Skeletal muscle tissue (tissue), 4 donors: ENCODE data around the gene HMGB3. TPM values are rescaled to one million over a fixed set of nuclear protein-coding genes. Genes with fewer than 3 reads are reported as not detected.

Experiments
- H3K27ac ChIP-seq: one replicate; pipeline ENCODE4 v1.7.0; 2013; ENCODE audit warnings: mild to moderate bottlenecking, low read depth, low read length, inconsistent platforms
- H3K27me3 ChIP-seq, 3 donors: one replicate each; pipeline ENCODE4 v1.7.0; 2013; ENCODE audit warnings: low read length in 3 of 3; ENCODE audit not compliant: control insufficient read depth in 3 of 3, insufficient read depth in 3 of 3
- H3K36me3 ChIP-seq, 3 donors: one replicate each; pipeline ENCODE4 v1.7.0; 2013; ENCODE audit warnings: low read length in 3 of 3; ENCODE audit not compliant: control insufficient read depth in 3 of 3, insufficient read depth in 3 of 3
- H3K4me1 ChIP-seq, 3 donors: one replicate each; pipeline ENCODE4 v1.7.0; 2013; ENCODE audit warnings: low read length in 3 of 3, mild to moderate bottlenecking in 3 of 3; ENCODE audit not compliant: control insufficient read depth in 3 of 3, insufficient read depth in 3 of 3
- H3K4me3 ChIP-seq, 3 donors: one replicate each; pipeline ENCODE4 v1.7.0; 2013; ENCODE audit warnings: low read length in 3 of 3
- H3K9ac ChIP-seq, 3 donors: one replicate each; pipeline ENCODE4 v1.7.0; 2013; ENCODE audit warnings: low read length in 3 of 3, mild to moderate bottlenecking in 3 of 3, moderate library complexity in 2 of 3, low read depth in 1 of 3
- H3K9me3 ChIP-seq, 3 donors: one replicate each; pipeline ENCODE4 v1.7.0; 2013; ENCODE audit warnings: low read length in 3 of 3; ENCODE audit not compliant: control insufficient read depth in 3 of 3
- total RNA-seq: library from RNA; depleted of rRNA; stranded (reverse); fragments of >200 nt; gene quantifications from one replicate; pipeline ENCODE4 v1.2.3, GENCODE V29; 2014
- donor health status: Osteomylitis.

Gene HMGB3
- total RNA-seq, 1 donor from 2014 or later = 10.4 TPM

DNA sequence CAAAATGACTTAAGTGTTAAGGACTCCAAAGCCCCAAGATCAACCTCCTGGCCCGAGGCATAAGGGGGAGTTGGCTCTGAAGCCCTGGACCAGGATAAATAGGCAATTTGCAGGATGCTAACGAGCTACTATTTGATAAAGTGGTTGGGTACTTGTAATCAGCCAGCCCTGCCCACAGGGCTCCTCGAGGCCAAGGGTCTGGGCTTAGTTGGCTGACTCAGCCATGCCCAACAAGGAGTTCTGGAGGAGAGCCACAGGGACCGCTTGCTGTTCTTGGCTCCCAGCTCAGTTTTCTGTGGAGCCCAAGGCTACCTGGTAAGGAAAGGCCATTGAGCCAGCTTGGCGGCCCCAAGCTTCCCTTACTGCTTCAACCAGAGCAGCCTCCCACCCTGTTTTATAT, 7.8 kb downstream of the HMGB3 start:
- H3K9me3 ChIP-seq = no peaks in the 10 kb centered on the region
- no peak overlapping the region for H3K9ac ChIP-seq
- H3K4me3 ChIP-seq = no peak overlapping the region
- no peak overlapping the region for H3K27ac ChIP-seq
- H3K27me3 ChIP-seq = peaks cover 0 to 3% (median 0%) of the 10 kb centered on the region in 3 donors
- no peaks in the 10 kb centered on the region for H3K36me3 ChIP-seq
- no peaks in the 10 kb centered on the region for H3K4me1 ChIP-seq

DNA sequence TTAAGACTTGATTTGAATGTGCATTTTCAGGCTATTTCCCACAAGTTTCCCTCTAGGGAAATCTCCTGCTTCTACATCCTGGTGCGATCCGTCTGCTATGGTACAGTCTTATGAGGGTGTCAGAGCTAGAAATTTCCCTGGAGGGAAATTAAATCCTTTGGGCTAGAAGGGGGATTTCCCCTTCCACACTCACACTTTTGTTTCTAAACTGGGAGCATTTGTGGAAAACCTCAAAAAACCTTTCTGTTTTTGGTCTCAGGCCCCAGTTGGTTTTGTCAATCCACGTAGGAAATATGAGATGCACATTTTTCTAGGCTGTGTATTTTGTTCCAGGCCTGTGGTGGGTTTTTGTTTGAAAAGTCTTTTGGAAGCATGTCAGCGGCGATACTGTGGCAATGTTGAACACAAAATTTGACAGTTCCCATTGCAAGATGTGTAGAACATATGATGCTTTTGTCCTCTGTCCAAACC, 17.8 kb downstream of the HMGB3 start:
- H3K4me1 ChIP-seq = no peaks in the 10 kb centered on the region
- no peak overlapping the region for H3K9ac ChIP-seq
- H3K4me3 ChIP-seq = no peak overlapping the region
- no peaks in the 10 kb centered on the region for H3K36me3 ChIP-seq
- no peaks in the 10 kb centered on the region for H3K27me3 ChIP-seq
- no peaks in the 10 kb centered on the region for H3K9me3 ChIP-seq
- H3K27ac ChIP-seq = no peak overlapping the region

DNA sequence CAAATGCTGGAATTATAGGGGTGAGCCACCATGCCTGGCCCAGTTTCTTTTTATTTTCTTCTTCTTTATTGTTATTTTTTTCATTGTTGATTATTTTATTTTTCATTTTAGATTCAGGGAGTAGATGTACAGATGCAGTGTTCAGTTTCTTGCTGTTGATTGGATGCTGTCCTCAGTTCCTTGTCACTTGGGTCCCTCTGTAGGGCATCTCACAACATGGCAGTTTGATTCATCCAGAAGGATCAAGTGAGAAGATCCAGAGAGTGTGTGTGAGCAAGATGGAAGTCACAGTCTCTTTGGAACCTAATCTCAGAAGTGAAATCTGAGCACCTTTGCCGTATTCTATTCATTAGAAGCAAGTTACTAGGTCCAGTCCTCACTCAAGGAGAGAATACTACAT, 20.9 kb downstream of the HMGB3 start:
- no peak overlapping the region for H3K9ac ChIP-seq
- H3K9me3 ChIP-seq = no peaks in the 10 kb centered on the region
- no peak overlapping the region for H3K4me3 ChIP-seq
- H3K4me1 ChIP-seq = no peaks in the 10 kb centered on the region
- no peaks in the 10 kb centered on the region for H3K27me3 ChIP-seq
- H3K36me3 ChIP-seq = no peaks in the 10 kb centered on the region
- no peak overlapping the region for H3K27ac ChIP-seq

DNA sequence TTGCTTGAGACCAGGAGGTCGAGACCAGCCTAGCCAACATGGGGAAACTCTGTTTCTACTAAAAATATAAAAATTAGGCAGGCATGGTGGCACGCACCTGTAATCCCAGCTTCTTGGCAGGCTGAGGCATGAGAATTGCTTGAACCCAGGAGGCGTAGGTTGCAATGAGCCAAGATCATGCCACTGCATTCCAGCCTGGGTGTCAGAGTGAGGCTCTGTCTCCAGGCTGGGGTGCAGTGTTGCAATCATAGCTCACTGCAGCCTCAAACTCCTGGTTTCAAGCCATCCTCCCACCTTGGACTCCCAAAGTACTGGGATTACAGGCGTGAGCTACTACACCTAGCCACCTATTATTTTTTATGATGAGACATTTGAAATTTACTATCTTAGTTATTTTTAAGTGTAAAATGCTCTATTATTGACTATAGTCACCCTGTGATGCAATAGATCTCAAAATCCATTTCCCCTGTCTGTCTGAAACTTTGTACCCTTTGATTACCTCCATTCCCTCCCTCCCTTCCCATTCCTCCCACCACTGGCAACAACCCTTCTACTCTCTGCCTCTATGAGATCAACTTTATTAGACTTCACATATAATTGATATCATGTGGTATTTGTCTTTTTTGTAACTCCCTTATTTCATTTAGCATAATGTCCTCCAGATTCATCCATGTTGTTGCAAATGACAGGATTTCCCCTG, 23.4 kb downstream of the HMGB3 start:
- no peaks in the 10 kb centered on the region for H3K9me3 ChIP-seq
- H3K9ac ChIP-seq = no peak overlapping the region
- no peak overlapping the region for H3K4me3 ChIP-seq
- no peak overlapping the region for H3K27ac ChIP-seq
- H3K27me3 ChIP-seq = no peaks in the 10 kb centered on the region
- H3K36me3 ChIP-seq = no peaks in the 10 kb centered on the region
- no peaks in the 10 kb centered on the region for H3K4me1 ChIP-seq

DNA sequence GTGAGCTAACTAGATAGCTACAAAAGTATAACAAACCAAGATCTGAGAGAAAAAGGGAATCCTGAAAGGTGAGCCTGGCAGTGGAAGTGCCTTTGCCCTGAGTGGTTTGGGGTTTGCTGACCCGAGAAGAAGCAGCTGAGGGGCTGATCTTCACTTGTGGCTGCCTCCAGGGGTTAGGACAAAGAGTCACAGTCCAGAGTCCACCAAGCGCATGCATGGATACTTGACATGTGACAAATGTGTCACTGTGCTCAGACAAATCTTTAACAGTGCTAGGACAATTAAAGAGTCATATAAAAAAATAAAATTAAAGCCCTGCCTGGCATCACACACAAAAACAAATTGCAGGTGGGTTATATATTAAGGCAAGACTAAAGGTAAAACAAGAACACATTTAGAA, 26.4 kb downstream of the HMGB3 start:
- Histone ChIP-seq H3K4me3 (no peak overlapping the region), H3K27ac (no peak overlapping the region), H3K4me1 (no peaks in the 10 kb centered on the region), H3K9ac (no peak overlapping the region), H3K9me3 (no peaks in the 10 kb centered on the region), H3K36me3 (no peaks in the 10 kb centered on the region), H3K27me3 (no peaks in the 10 kb centered on the region)

DNA sequence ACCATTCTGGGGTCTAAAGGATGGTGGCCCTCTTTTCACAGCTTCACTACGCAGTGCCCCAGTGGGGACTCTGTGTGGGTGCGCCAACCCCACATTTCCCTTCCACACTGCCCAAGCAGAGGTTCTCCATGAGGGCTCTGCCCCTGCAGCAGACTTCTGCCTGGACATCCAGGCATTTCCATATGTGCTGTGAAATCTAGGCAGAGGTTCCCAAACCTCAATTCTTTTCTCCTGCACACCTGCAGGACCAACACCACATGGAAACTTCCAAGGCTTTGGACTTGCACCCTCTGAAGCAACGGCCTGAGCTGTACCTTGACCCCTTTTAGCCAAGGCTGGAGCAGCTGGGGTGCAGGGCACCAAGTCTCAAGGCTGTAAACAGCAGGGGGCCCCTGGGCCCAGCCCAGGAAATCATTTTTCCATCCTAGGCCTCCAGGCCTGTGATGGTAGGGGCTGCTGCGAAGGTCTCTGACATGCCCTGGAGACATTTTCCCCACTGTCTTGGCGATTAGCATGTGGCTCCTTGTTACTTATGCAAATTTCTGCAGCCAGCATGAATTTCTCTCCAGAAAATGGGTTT, 30.1 kb downstream of the HMGB3 start:
- no peak overlapping the region for H3K27ac ChIP-seq

DNA sequence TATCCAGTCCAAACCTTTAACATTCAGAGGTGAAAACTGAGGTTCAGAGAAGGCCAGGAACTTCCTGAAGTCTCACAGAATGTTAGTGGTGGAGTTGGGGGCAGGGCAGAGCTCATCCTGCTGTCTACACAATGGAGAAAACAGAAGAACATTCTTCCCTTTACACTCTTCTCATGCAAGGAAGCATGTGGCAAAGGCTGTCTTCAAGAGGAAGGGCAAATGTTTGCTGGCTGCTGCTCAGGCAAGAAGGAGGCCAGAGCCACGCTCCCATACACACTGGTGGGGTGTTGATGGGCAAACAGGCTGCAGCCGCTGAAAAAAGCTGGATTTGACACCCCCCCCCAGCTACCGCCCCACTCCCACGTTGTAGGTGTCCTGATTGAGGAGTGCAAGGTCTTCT, 32.5 kb downstream of the HMGB3 start:
- no peaks in the 10 kb centered on the region for H3K27me3 ChIP-seq
- H3K9me3 ChIP-seq = no peaks in the 10 kb centered on the region
- no peak overlapping the region for H3K27ac ChIP-seq
- no peaks in the 10 kb centered on the region for H3K36me3 ChIP-seq
- no peak overlapping the region for H3K9ac ChIP-seq
- no peak overlapping the region for H3K4me3 ChIP-seq
- H3K4me1 ChIP-seq = no peaks in the 10 kb centered on the region

More for the DNA sequence above, 30.1 kb downstream of the HMGB3 start:
- no peaks in the 10 kb centered on the region for H3K9me3 ChIP-seq
- no peak overlapping the region for H3K4me3 ChIP-seq
- H3K9ac ChIP-seq = no peak overlapping the region
- no peaks in the 10 kb centered on the region for H3K36me3 ChIP-seq
- no peaks in the 10 kb centered on the region for H3K27me3 ChIP-seq
- no peaks in the 10 kb centered on the region for H3K4me1 ChIP-seq

DNA sequence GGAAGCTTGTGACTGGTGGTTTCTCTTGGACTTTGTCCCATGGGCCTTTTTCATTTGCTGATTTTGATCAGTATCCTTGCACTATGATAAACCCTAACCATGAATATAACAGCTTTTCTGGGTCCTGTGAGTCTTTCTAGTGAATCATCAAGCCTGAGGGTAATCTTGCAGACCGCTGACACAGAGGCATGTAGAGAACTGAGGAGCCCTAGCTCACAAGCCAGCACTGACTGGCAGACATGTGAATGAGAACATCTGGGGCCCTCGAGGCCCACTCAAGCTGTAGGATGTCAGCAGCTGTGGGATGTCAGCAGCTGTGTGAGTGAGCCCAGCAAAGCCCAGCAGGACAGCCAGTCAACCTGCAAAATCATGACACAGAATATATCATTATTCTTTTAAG, 36.7 kb downstream of the HMGB3 start:
- H3K4me1 ChIP-seq = no peaks in the 10 kb centered on the region
- no peak overlapping the region for H3K4me3 ChIP-seq
- no peak overlapping the region for H3K9ac ChIP-seq
- no peak overlapping the region for H3K27ac ChIP-seq
- no peaks in the 10 kb centered on the region for H3K36me3 ChIP-seq
- H3K9me3 ChIP-seq = no peaks in the 10 kb centered on the region
- no peaks in the 10 kb centered on the region for H3K27me3 ChIP-seq

DNA sequence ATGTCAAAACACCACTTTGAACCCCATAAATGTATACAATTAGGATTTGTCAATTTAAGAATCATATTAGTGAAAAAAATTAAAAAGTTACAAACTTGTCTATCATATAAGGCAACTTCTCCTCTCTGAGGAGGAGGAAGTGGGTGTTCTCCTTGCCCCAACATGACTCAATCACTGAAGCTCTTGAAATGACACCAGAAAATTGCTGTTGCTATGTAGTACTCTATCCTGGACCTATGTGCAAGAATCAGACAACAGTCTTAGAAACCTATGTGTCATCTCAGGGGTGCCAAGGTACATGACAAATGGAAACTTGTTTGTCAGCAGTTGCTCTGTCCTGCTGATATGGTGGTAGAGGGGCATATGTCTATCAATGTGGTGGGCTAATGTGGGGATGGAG, 47.7 kb downstream of the HMGB3 start:
- Histone ChIP-seq H3K4me1 (no peaks in the 10 kb centered on the region), H3K4me3 (no peak overlapping the region), H3K27ac (no peak overlapping the region), H3K27me3 (peaks cover 0 to 5% (median 0%) of the 10 kb centered on the region in 3 donors), H3K9me3 (no peaks in the 10 kb centered on the region), H3K9ac (no peak overlapping the region), H3K36me3 (no peaks in the 10 kb centered on the region)

DNA sequence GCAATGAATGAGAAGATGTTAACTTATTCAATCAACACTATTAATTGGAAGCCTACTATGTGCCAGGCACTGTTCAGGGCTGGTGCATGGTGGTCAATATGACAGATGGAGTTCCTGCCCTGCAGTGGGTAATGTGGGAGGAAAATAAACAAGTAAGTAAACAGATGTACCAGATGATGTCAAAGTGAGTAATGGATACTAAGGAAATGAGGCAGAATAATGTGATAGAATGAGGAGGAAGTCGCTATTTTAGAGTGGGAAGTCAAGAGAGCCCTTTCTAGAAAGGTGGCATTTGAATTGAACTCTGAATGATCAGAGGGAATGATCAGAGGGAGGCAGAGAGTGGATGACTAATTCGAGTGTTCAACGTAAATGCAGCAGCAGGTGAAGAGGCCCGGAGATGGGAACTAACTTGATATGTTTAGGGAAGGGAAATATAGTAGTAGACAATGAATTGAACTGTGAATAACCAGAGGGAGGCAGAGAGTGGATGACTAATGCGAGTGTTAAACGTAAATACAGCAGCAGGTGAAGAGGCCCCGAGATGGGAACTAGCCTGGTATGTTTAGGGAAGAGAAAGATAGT, 48.3 kb downstream of the HMGB3 start:
- H3K27ac ChIP-seq = no peak overlapping the region
- H3K9me3 ChIP-seq = no peaks in the 10 kb centered on the region
- H3K9ac ChIP-seq = no peak overlapping the region

More for the DNA sequence above, 48.3 kb downstream of the HMGB3 start:
- H3K27me3 ChIP-seq = peaks cover 0 to 5% (median 0%) of the 10 kb centered on the region in 3 donors
- no peaks in the 10 kb centered on the region for H3K4me1 ChIP-seq
- no peaks in the 10 kb centered on the region for H3K36me3 ChIP-seq
- no peak overlapping the region for H3K4me3 ChIP-seq
